ENCODE results near the gene RCC1.

DNA sequence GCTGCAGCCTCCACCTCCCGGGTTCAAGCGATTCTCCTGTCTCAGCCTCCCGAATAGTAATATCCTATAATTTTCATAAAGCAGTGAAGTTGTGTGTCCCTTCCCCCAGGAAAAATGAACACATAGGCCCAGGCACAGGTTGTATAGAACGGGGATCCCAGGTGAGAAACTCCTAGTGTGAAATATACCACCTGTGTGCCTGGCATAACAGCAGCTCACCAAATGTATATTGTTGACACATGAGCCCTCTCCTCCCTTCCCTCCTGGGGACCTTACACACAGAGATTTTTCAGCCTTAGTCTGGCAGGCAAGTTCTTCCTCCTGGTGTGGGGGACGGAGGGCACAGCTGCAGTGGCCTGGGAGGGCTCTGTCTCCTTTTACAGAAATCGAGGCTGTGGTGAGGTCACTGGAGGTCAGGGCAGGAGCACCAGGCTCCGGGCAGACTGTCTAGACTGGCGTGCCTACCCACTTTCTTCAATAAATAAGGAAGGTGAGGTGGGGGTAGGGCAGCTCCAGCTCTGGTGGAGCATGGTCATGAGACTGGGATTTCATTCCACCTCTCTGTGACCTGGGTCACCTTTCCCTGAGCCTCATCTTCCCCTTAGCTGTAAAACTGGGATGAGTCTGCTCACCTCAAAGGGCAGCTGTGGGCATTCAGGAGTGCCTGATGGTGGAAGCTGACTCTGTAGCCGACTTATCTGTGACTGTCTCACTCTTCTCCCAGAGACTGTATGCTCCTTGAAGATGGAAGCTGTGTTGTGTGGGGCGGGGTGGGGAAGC lies 14.3 kb downstream of the RCC1 start:
- TF ChIP-seq ZNF274 (IDR thresholded peaks at IDR 0.05; ENCODE audit: low read depth, low read length) (no peak), YY1 (IDR thresholded peaks at IDR 0.05; ENCODE audit: insufficient read depth, insufficient read length) (no peak)
